MM.1S (cell line): ENCODE measurements around the gene CERS6.

Source experiments
- EZH2 ChIP-seq: fragments of 300-600 bp; sonication (generic); optimal IDR thresholded peaks from 2 replicates; pipeline ENCODE3; 2017; ENCODE audit warnings: low read depth, mild to moderate bottlenecking, antibody characterized with exemption, low read length, mixed read lengths
- EZH2phosphoT487 ChIP-seq: fragments of 300-600 bp; sonication (generic); IDR thresholded peaks from 2 replicates; pipeline ENCODE4 v1.6.1; 2018; ENCODE audit warnings: antibody characterized with exemption, low read length
- TF ChIP-seq, protein P1 (sequence below): fragments of 300-600 bp; sonication (generic); IDR thresholded peaks from 2 replicates; pipeline ENCODE4 v1.5.1; 2016; ENCODE audit warnings: antibody characterized with exemption, low read length, mixed read lengths

GRCh38 chr2:168692132-168692744, 236.2 kb downstream of the CERS6 start:
- TF ChIP-seq EZH2 = no peak
- TF ChIP-seq, protein P1, sequence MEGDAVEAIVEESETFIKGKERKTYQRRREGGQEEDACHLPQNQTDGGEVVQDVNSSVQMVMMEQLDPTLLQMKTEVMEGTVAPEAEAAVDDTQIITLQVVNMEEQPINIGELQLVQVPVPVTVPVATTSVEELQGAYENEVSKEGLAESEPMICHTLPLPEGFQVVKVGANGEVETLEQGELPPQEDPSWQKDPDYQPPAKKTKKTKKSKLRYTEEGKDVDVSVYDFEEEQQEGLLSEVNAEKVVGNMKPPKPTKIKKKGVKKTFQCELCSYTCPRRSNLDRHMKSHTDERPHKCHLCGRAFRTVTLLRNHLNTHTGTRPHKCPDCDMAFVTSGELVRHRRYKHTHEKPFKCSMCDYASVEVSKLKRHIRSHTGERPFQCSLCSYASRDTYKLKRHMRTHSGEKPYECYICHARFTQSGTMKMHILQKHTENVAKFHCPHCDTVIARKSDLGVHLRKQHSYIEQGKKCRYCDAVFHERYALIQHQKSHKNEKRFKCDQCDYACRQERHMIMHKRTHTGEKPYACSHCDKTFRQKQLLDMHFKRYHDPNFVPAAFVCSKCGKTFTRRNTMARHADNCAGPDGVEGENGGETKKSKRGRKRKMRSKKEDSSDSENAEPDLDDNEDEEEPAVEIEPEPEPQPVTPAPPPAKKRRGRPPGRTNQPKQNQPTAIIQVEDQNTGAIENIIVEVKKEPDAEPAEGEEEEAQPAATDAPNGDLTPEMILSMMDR = no peak
- TF ChIP-seq EZH2phosphoT487 = no peak
